IgD-negative memory B cell (primary cell): ENCODE data around the gene CIB1. TPM values are rescaled to one million over a fixed set of nuclear protein-coding genes. Genes with fewer than 3 reads are reported as not detected.
"Not testable (repeated sequence)": the region's sequence is repeated elsewhere in the genome, so short reads cannot be mapped to it uniquely, and the experiment has no call there.

Experiments
- H3K27ac Mint-ChIP-seq, 3 donors: one replicate each; pipeline ENCODE4 v1.8.0; 2020 to 2022; ENCODE audit warnings: mild to moderate bottlenecking in 3 of 3, mixed read lengths in 3 of 3, moderate library complexity in 1 of 3
- H3K27me3 Mint-ChIP-seq: one replicate; pipeline ENCODE4 v1.8.0; 2021; ENCODE audit warnings: mixed read lengths
- H3K36me3 Mint-ChIP-seq: one replicate; pipeline ENCODE4 v1.8.0; 2020; ENCODE audit warnings: mild to moderate bottlenecking, mixed read lengths
- H3K4me1 Mint-ChIP-seq, 3 donors: one replicate each; pipeline ENCODE4 v1.8.0; 2020 to 2022; ENCODE audit warnings: mixed read lengths in 3 of 3, mild to moderate bottlenecking in 1 of 3
- H3K4me3 Mint-ChIP-seq, 4 donors: one replicate each; pipeline ENCODE4 v1.8.0; 2020 to 2022; ENCODE audit warnings: mild to moderate bottlenecking in 4 of 4, mixed read lengths in 4 of 4, moderate library complexity in 3 of 4
- H3K9me3 Mint-ChIP-seq, 3 donors: one replicate each; pipeline ENCODE4 v1.8.0; 2020 to 2021; ENCODE audit warnings: mixed read lengths in 3 of 3, mild to moderate bottlenecking in 1 of 3
- polyA plus RNA-seq: library from polyadenylated mRNA; unstranded; fragments of 300-500 nt; fragmentation: Illumina TruSeq; gene quantifications from one replicate; pipeline ENCODE4 v1.2.3, GENCODE V29; 2021

CIB1 gene
- polyA plus RNA-seq, 1 donor from 2014 or later: 304 TPM

- H3K4me1 Mint-ChIP-seq: peaks cover 33 to 68% (median 52%) of the 10 kb centered on the region in 3 donors
- H3K27me3 Mint-ChIP-seq, H3K9me3 Mint-ChIP-seq, H3K36me3 Mint-ChIP-seq: not testable (repeated sequence)
- peak overlapping the region in 2 of 3 donors; percentile 89 to 92 for H3K27ac Mint-ChIP-seq
- peak overlapping the region in 2 of 4 donors; percentile 52 to 87 for H3K4me3 Mint-ChIP-seq
Measured at GRCh38 chr15:90188065-90188464, 45.7 kb downstream of the CIB1 start.

GRCh38 chr15:90187257-90187868, 46.4 kb downstream of the CIB1 start:
- Mint-ChIP-seq H3K36me3 (peaks cover 3% of the 10 kb centered on the region), H3K4me3 (peak overlapping the region; percentile 47 to 87 (median 85)), H3K27ac (peak overlapping the region; percentile 53 to 92 (median 89)), H3K4me1 (peaks cover 28 to 63% (median 48%) of the 10 kb centered on the region in 3 donors), H3K27me3 (no peaks in the 10 kb centered on the region), H3K9me3 (peaks cover 0 to 1% (median 0%) of the 10 kb centered on the region in 3 donors)

DNA sequence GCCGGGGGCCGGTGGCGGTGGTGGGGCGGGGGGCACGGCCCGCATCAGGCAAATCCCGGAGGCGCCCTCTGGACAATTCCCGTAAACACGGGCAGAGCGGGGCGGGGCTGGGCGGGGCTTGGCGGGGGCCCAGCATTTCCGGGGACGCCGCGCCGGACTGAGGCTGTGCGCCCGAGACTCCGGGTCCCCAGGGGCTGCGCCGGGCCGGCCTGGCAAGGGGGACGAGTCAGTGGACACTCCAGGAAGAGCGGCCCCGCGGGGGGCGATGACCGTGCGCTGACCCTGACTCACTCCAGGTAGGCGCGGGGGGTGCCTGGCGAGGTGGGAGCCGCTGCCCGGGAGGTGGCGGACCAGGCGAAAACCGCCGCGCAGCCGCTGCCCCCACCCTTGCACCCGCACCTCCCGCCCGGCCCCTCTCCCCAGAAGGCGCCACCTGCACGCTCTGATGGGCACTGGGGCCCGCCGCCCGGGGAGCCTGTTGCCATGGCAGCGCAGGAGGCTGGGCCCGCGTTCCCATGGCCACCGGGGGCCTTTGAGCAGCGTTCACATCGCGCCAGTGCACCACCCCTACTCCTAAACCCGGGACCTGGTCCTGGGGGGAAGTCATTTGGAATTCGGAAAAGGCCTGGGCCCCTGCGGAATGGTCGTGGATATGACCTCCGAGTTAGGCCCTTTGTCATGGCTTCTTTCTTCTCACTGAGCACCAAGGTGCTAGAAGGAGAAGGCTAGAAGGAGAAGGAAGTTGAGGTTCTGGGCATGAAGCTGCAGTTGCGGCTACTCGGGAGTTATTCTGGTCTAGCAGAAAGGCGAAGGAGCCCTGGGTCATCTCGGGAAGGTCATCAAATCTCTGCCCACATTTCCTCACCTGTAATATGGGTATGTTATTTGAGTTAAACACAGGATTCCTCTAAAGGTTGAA, 48.7 kb downstream of the CIB1 start:
- peaks cover 30 to 61% (median 43%) of the 10 kb centered on the region in 3 donors for H3K4me1 Mint-ChIP-seq
- peak overlapping the region; percentile 91 to 99 (median 97) for H3K4me3 Mint-ChIP-seq
- H3K36me3 Mint-ChIP-seq: peaks cover 3% of the 10 kb centered on the region
- no peaks in the 10 kb centered on the region for H3K27me3 Mint-ChIP-seq
- H3K27ac Mint-ChIP-seq: peak overlapping the region; percentile 96 to 98 (median 98)
- peaks cover 0 to 1% (median 0%) of the 10 kb centered on the region in 3 donors for H3K9me3 Mint-ChIP-seq

DNA sequence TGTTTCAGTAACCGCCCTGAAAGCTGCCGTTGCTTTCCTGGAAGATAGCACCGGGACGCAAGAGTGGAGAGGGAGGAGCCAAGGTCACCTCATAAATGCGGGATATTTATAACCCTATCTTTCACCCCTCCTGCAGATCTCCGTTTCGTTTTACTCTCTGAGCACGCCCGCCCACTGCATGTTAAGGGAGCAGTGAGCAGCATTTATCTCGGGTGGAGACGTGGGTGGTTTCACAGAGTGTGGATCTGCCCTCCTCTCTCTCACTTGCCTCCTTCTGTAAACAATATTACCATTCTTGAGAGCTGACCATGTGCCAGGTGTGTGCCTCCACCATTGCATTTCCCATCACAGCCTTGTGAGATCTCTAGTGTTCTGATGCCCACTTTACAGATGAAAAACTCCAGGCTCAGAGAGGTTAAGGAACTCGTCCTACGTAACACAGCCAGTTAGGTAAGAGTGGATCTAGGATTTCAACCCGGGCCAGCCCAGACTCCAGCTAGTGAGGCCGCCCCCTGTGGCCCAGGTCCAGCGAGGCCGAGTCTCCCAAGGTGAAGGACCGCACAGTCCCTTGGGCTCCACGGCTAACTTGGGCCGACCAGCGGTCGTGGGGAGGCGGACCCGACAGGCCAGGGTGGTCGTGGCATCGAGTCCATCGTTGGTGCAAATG, 49.5 kb downstream of the CIB1 start:
- H3K27me3 Mint-ChIP-seq: no peaks in the 10 kb centered on the region
- H3K36me3 Mint-ChIP-seq: peaks cover 6% of the 10 kb centered on the region
- peaks cover 29 to 59% (median 41%) of the 10 kb centered on the region in 3 donors for H3K4me1 Mint-ChIP-seq
- peaks cover 0 to 1% (median 0%) of the 10 kb centered on the region in 3 donors for H3K9me3 Mint-ChIP-seq
- peak overlapping the region; percentile 85 to 94 (median 91) for H3K4me3 Mint-ChIP-seq
- peak overlapping the region; percentile 88 to 95 (median 92) for H3K27ac Mint-ChIP-seq

- no peaks in the 10 kb centered on the region for H3K27me3 Mint-ChIP-seq
- H3K27ac Mint-ChIP-seq: peak overlapping the region in 2 of 3 donors; percentile 71 to 88
- H3K9me3 Mint-ChIP-seq: peaks cover 0 to 1% (median 0%) of the 10 kb centered on the region in 3 donors
- H3K4me1 Mint-ChIP-seq: peaks cover 42 to 60% (median 42%) of the 10 kb centered on the region in 3 donors
- H3K4me3 Mint-ChIP-seq: peak overlapping the region in 1 of 4 donors; percentile 76
- peaks cover 8% of the 10 kb centered on the region for H3K36me3 Mint-ChIP-seq
Measured at GRCh38 chr15:90181776-90182175, 52.0 kb downstream of the CIB1 start.

Other genes starting within 250 kb of the CIB1 start
- gene ZNF710, start 232.6 kb downstream of the CIB1 start, polyA plus RNA-seq: 3.6 TPM
- gene IDH2, start 131.5 kb downstream of the CIB1 start, polyA plus RNA-seq: 106 TPM
- gene SEMA4B, start 32.6 kb downstream of the CIB1 start, polyA plus RNA-seq: 191 TPM
- gene GDPGP1, start 268 bp upstream of the CIB1 start, polyA plus RNA-seq: 1.3 TPM
- 0.08 TPM for gene TTLL13, start 15.6 kb upstream of the CIB1 start, polyA plus RNA-seq
- 63.4 TPM for gene NGRN, start 31.7 kb upstream of the CIB1 start, polyA plus RNA-seq
- 0.04 TPM for gene ZNF774, start 118.3 kb upstream of the CIB1 start, polyA plus RNA-seq
- gene IQGAP1, start 154.3 kb upstream of the CIB1 start, polyA plus RNA-seq: 136 TPM